Fibroblast of the conjunctiva (primary cell): ENCODE results near the gene SMIM11.
"Not testable (repeated sequence)": the region's sequence is repeated elsewhere in the genome, so short reads cannot be mapped to it uniquely, and the experiment has no call there.

Experiments used
- DNase-seq: peaks from one replicate; pipeline ENCODE4 v3.0.0-alpha.2; 2010; ENCODE audit warnings: low read depth

The SMIM11 gene

DNA sequence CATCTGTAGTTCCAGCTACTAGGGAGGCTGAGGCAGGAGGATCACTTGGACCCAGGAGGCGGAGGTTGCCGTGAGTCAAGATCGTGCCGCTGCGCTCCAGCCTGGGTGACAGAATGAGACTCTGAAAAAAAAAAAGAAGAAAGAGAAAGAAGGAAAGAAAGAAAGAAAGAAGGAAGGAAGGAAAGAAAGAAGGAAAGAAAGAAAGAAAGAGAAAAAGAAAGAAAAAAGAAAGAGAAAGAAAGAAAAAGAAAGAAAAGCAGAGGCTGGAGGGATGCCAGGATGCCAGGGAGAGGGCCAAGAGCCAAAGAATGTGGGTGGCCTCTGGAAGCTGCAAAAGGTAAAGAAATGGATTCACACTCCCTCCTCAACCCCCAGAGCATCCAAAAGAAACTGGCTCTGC lies 19.7 kb upstream of the SMIM11 start:
- DNase-seq, result no peak

DNA sequence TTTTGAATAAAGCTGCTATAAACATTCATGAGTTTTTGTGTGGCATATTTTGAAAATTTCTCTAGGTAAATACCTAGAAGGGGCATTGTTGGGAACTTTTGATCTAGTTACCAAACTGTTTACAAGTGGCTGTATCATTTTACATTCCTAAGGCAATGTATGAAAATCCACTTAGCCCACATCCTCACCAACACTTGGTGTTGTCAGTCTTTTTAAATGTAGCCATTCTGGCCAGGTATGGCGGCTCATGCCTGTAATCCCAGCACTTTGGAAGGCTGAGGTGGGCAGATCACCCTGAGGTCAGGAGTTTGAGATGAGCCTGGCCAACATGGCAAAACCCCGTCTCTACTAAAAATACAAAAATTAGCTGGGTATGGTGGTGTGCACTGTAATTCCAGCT lies 17.4 kb upstream of the SMIM11 start:
- DNase-seq, result no peak

- DNase-seq, result no peak
Observed at GRCh38 chr21:34358866-34359265, 16.4 kb upstream of the SMIM11 start.

DNA sequence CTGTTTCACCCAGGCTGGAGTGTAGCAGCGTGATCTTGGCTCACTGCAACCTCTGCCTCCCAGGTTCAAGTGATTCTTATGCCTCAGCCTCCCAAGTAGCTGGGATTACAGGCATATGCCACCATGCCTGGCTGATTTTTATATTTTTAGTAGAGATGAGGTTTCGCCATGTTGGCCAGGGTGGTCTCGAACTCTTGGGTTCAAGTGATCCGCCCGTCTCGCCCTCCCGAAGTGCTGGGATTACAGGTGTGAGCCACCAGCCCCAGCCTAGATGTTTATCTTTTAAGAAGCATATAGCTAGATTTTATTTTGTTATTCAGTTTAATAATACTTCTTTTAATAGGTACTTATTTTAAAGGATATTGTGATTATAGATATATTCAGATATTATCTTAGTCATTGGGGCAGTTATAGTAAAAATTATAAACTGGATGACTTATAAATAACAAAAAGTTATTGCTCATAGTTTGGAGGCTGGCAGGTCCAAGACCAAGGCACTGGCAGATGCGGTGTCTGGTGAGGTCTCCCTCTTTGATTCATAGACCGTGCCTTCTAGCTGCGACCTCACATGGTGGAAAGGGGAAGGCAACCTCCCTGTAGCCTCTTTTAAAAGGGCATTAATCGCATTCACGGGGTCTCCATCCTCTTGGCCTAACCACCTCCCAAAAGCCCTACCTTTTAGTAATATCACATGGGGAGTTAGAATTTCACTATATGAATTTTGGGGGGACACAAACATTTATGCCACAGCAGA lies 14.6 kb upstream of the SMIM11 start:
- DNase-seq, result no peak

- no peak for DNase-seq
Observed at GRCh38 chr21:34362136-34362444, 13.2 kb upstream of the SMIM11 start.

- DNase-seq, result no peak
Observed at GRCh38 chr21:34362670-34363069, 12.6 kb upstream of the SMIM11 start.

DNA sequence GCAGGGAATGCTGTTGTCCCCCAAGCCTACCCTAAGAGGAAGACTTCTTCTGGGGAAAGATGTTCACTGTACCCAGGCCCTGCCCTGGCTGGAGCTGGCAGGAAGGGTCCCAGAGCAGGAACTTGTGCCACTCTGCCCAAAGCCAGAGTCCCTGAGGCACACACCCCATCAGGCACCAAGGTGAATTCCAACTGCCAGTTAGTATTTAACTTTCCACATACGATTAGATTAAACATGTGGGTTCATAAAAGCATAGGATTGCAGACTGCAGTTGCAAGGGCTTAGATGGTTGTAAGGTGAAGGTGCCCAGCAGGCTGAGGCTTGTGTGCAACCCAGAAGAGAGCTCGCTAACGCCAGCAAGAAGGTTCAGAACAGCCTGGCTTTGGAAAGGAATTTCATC lies 11.6 kb upstream of the SMIM11 start, which contains the start of gene KCNE2:
Gene KCNE2, plus strand, starts transcription at position 274 of the 400 bp plus-strand sequence. CDS start 6,473 bp downstream, outside the sequence.
- DNase-seq, result no peak

- no peak for DNase-seq
Observed at GRCh38 chr21:34364921-34365320, 10.4 kb upstream of the SMIM11 start.

DNA sequence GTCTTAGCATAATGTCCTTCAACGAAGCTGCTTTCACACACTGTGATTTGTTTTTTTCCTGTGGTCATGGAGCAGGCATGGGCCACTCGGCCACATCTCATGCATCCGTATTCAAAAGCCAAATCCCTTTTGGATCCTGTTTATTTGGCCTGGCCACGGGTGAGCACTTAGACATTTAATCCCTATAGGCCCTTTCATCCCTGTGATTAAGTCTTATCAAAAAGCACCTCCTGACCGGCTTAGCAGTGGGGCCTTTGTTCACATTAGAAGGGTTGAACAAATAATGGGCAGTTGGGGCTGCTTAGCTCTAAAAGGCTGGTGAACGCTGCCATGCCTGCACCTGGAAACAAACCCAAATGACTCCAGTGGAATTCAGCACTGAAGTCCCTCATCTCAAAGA lies 9.5 kb upstream of the SMIM11 start:
- DNase-seq, result no peak

GRCh38 chr21:34367320-34367935 lies 7.9 kb upstream of the SMIM11 start:
- peak; percentile 78 for DNase-seq

GRCh38 chr21:34369741-34370140 lies 5.6 kb upstream of the SMIM11 start:
- DNase-seq, result no peak

DNA sequence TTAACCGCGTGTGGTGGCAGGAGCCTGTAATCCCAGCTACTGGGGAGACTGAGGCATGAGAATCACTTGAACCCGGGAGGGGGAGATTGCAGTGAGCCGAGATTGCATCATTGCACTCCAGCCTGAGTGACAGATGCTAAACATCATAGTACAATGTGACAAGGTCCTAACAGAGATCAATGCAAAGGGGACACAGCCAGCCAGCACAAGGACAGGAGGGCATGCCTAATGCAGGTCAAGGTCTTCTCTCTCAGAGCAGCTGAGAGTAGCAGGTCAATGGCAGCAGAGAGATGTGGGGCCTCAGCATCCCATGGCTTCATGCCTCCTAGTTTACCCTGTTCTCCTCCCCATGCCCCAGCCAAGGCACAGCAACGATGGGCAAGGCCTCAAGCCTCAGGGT lies 3.0 kb upstream of the SMIM11 start:
- DNase-seq, result no peak

- not testable (repeated sequence) for DNase-seq
Observed at GRCh38 chr21:34374462-34374861, 845 bp upstream of the SMIM11 start.

DNA sequence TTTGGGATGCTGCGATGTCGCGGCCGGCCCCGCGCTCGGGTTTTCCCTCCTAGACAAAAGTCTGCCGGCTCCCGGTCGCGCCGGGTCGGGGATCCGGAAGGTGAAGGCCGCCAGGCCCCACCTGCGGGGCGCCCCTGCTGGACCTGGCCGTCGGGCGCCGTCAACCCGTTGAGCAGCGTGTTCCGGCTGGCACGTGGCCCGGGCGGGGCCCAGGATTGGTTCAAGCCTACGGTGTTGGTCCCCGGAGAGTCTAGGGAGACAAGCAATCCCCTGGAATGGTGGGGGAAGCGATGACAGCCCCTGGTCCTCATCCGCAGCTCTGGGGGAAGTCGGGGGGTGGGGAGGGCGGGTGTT lies 289 bp downstream of the SMIM11 start:
- not testable (repeated sequence) for DNase-seq

DNA sequence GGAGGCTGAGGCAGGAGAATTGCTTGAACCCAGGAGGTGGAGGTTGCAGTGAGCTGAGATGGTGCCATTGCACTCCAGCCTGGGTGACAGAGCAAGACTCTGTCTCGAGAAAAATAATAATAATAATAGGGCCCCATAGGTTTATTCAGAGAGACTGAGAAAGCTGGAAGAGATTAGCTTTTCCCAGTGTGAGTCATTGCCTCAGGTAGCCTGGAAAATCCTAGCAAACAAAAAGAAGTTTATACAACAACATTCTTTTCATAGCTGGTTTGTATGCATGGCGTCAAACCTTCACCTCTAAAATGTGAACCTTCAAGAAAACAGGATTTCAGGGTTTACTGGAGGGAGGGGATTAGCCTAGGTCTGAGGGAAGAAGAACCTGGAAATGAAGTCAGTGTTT lies 7.8 kb downstream of the SMIM11 start:
- not testable (repeated sequence) for DNase-seq

DNA sequence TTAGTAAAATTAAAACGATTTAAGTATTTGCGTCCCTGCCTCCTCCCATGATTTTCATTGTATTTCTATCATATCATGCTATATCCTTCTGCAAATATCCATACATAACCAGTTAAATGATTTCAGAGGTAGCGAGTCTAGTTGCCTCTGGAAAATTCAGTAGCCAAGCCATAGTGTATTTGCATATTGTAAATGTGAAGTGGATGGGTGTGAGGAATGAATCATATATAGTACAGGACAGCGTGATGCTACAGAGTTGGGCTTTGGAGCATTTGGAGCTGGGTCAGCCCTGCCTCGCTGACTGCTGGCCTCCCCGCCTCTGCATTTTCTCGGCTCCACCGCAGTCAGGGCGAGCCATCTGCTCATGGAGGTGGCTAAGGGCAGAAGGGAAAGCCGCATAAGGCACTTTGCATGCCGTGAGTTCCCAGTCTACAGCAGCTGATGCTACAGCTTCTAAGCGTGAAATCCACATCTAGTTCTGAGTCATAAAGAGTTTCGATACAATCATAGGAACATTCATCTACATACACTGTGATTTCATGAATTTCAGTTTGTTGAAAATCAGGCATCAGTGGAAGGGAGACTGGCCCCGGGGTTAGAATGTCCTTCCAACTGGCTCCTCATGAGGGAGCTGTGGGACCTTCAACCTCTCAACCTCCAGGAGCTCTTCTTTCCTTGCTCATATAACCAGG lies 8.6 kb downstream of the SMIM11 start:
- not testable (repeated sequence) for DNase-seq

DNA sequence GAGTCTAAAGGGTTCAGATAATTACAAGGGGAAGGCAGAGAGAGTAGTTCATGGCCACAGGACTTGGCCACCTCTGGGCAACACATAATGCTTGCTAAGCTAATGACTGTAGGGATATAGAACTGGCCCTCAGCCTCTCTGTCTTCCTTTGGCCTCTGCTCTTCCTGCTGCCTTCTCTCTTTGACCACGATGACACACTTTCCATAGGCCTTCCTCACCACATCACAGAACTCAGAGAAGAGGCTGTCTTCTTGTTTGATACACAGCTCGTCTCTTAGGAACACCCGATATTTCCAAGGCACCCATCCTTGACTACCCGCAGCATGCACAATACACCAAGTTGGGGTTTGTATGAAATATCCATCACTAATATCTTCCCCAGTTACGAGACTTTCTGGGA lies 25.2 kb downstream of the SMIM11 start:
- DNase-seq, result not testable (repeated sequence)

GRCh38 chr21:34404742-34405141 lies 29.4 kb downstream of the SMIM11 start:
- not testable (repeated sequence) for DNase-seq

GRCh38 chr21:34405686-34406085 lies 30.4 kb downstream of the SMIM11 start:
- not testable (repeated sequence) for DNase-seq

- DNase-seq, result not testable (repeated sequence)
Observed at GRCh38 chr21:34406102-34406501, 30.8 kb downstream of the SMIM11 start.

DNA sequence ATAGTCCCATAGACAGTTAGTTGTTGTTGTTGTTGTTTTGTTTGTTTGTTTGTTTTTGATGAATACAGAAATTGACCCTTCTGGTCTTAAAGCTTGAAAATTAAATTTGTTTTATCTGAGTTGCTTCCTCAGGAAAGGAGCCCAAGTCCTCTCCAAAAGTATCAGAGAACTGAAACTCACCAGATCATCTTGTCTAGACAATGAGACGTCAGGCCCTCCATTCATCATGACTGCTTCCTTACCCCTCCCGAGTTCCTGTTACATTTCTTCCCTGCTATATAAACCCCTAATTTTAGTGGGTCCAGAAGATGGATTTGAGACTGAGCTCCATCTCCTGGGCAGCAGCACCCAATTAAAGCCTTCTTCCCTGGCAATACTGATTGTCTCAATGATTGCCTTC lies 31.4 kb downstream of the SMIM11 start:
- not testable (repeated sequence) for DNase-seq

DNA sequence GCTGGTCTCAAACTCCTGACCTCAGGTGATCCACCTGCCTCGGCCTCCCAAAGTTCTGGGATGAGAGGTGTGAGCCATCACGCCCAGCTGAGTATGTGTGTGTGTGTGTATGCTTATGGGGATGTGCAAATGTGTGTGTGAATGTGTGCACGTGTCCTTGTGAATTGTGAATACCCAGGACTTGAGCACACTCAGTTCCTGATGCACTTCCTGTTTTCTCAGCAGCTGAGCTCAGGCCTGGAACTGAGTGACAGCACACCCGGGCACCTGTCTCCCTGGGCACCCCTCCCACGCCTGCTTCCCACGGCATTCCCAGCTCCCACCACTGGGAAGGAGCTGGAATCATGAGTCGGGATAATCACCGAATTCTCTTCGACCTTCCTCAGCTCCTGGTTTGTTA lies 32.0 kb downstream of the SMIM11 start:
- not testable (repeated sequence) for DNase-seq

GRCh38 chr21:34417448-34418077 lies 42.3 kb downstream of the SMIM11 start:
- not testable (repeated sequence) for DNase-seq
